Left lung (tissue), 10 donors: ENCODE data around the gene ALX3. TPM values are rescaled to one million over a fixed set of nuclear protein-coding genes. Genes with fewer than 3 reads are reported as not detected.

ENCODE experiments used
- ATAC-seq: fragments of 200-7000 bp; cut with Tn5 transposase; one replicate; pipeline ENCODE4 v1.9.1; 2020; ENCODE audit warnings: moderate library complexity
- DNase-seq, 4 donors: peaks; one replicate each; pipeline ENCODE4 v3.0.0-alpha.2; 2013 to 2020
- H3K27ac ChIP-seq, 2 donors: fragments of 200-600 bp; sonication (generic) in 1 of 2; one replicate each; pipeline versions ENCODE4 v1.5.0 to v1.8.0; 2020 to 2021
- H3K27me3 ChIP-seq, 2 donors: fragments of 200-600 bp; sonication (generic) in 1 of 2; one replicate each; pipeline versions ENCODE4 v1.5.0 to v1.8.0; 2020 to 2021
- H3K36me3 ChIP-seq, 2 donors: fragments of 200-600 bp; sonication (generic) in 1 of 2; one replicate each; pipeline versions ENCODE4 v1.5.0 to v1.8.0; 2020 to 2021
- H3K4me1 ChIP-seq, 2 donors: fragments of 200-600 bp; one replicate each; pipeline ENCODE4 v1.8.0; 2021
- H3K4me3 ChIP-seq, 2 donors: fragments of 200-600 bp; sonication (generic) in 1 of 2; one replicate each; pipeline versions ENCODE4 v1.5.0 to v1.8.0; 2020 to 2021; ENCODE audit warnings: mild to moderate bottlenecking in 1 of 2
- H3K9me3 ChIP-seq, 2 donors: fragments of 200-600 bp; sonication (generic) in 1 of 2; one replicate each; pipeline versions ENCODE4 v1.5.0 to v1.8.0; 2020 to 2021
- CTCF ChIP-seq, 2 donors: fragments of 200-600 bp; sonication (generic) in 1 of 2; IDR thresholded peaks; one replicate each; pipeline versions ENCODE4 v1.5.0 to v1.8.0; 2021; ENCODE audit warnings: antibody characterized with exemption in 2 of 2
- intact Hi-C, 2 donors: fragments of 100-400 bp; cut with DNase I; formaldehyde crosslinking; loops; one replicate each; pipeline versions ENCODE4 v1.11.2 to v1.14.2; 2022
- polyA plus RNA-seq, 6 donors: library from polyadenylated mRNA; unstranded; fragments of 120-200 nt; gene quantifications; one replicate each; pipeline ENCODE4 v1.2.1, GENCODE V29; 2013; ENCODE audit not compliant: insufficient read length in 6 of 6
- total RNA-seq, 2 donors: library from RNA; stranded (reverse); fragmentation: NEBNext Ultra II Directional; extraction: Animal tissue kit (Norgen Biotek cat#: 25700); gene quantifications; one replicate each; pipeline ENCODE4 v1.2.1, GENCODE V29; 2021
- donor health status: DM: no; HTN: yes; CAD: no.
- donor health status: DM: no; HTN: no; CAD: no.

ALX3 gene
- total and polyA plus RNA-seq, 8 donors = not detected

- intact Hi-C loops = no loop called here
- Histone ChIP-seq H3K9me3 (no peaks in the 10 kb centered on the region), H3K4me1 (no peaks in the 10 kb centered on the region), H3K4me3 (no peak overlapping the region), H3K36me3 (no peaks in the 10 kb centered on the region), H3K27ac (no peak overlapping the region), H3K27me3 (peaks cover 0 to 23% of the 10 kb centered on the region in 2 donors)
- ATAC-seq (no peak), DNase-seq (no peak)
- TF ChIP-seq CTCF (IDR thresholded peaks at IDR 0.05) = no peak
These were observed 27.2 kb upstream of the ALX3 start for GRCh38 chr1:110097507-110098221.

- no peak for TF ChIP-seq CTCF (IDR thresholded peaks at IDR 0.05)
- no peak for DNase-seq
- ATAC-seq = no peak
- Histone ChIP-seq H3K36me3 (no peaks in the 10 kb centered on the region), H3K27ac (no peak overlapping the region), H3K4me1 (no peaks in the 10 kb centered on the region), H3K27me3 (peaks cover 0 to 23% of the 10 kb centered on the region in 2 donors), H3K4me3 (no peak overlapping the region), H3K9me3 (no peaks in the 10 kb centered on the region)
- intact Hi-C loops = no loop called here
These were observed 24.6 kb upstream of the ALX3 start for GRCh38 chr1:110094931-110095654.

GRCh38 chr1:110092991-110093390, 22.5 kb upstream of the ALX3 start:
- TF ChIP-seq CTCF (IDR thresholded peaks at IDR 0.05) = no peak
- no peaks in the 10 kb centered on the region for H3K4me1 ChIP-seq
- DNase-seq (no peak), ATAC-seq (no peak)
- no peaks in the 10 kb centered on the region for H3K9me3 ChIP-seq
- no peaks in the 10 kb centered on the region for H3K36me3 ChIP-seq
- no peak overlapping the region for H3K4me3 ChIP-seq
- intact Hi-C loops = no loop called here
- H3K27ac ChIP-seq = no peak overlapping the region
- peaks cover 0 to 24% of the 10 kb centered on the region in 2 donors for H3K27me3 ChIP-seq

- Histone ChIP-seq H3K36me3 (no peaks in the 10 kb centered on the region), H3K9me3 (no peaks in the 10 kb centered on the region), H3K4me1 (no peaks in the 10 kb centered on the region), H3K27ac (no peak overlapping the region), H3K4me3 (no peak overlapping the region), H3K27me3 (peaks cover 0 to 32% of the 10 kb centered on the region in 2 donors)
- ATAC-seq = no peak
- intact Hi-C loops = no loop called here
- DNase-seq = no peak
- no peak for TF ChIP-seq CTCF (IDR thresholded peaks at IDR 0.05)
These were observed 21.3 kb upstream of the ALX3 start for GRCh38 chr1:110091791-110092190.

GRCh38 chr1:110091381-110091780, 20.9 kb upstream of the ALX3 start:
- Histone ChIP-seq H3K4me3 (no peak overlapping the region), H3K27me3 (peaks cover 0 to 32% of the 10 kb centered on the region in 2 donors), H3K9me3 (no peaks in the 10 kb centered on the region), H3K27ac (no peak overlapping the region), H3K4me1 (no peaks in the 10 kb centered on the region), H3K36me3 (no peaks in the 10 kb centered on the region)
- DNase-seq (no peak), ATAC-seq (no peak)
- TF ChIP-seq CTCF (IDR thresholded peaks at IDR 0.05) = no peak
- intact Hi-C loops = no loop called here
